HT1080 (cell line): Measurements from ENCODE around the gene PPP3CB. TPM values are rescaled to one million over a fixed set of nuclear protein-coding genes. Genes with fewer than 3 reads are reported as not detected.

Experiments used
- DNase-seq: peaks from one replicate; pipeline ENCODE4 v3.0.0-alpha.2; 2015; ENCODE audit warnings: low read depth
- total RNA-seq: library from RNA; depleted of rRNA; stranded (reverse); fragments of >200 nt; shearing (Covaris generic); gene quantifications from 2 replicates; pipeline ENCODE4 v1.2.3, GENCODE V29; 2014

The PPP3CB gene
- total RNA-seq, 1 experiment from 2014 or later: 19.1 TPM

DNA sequence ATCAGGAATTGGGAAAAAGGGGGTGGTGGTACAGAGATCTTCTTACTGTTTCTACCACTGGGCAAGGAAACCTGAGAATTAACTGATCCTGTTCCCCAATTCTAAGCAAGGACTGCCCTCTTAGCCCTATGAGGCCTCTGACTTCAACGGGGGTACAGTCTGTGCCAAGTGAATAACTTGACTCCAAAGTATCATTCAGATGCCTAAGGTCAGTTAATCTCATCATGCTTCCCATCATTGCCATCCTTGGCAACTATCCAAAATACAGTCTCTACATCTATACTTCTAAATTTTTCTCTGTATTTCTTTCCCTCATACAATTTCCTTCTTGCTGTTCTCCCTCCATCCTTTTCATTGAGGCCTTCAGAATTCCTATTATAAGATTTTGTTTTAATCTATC, 10.5 kb downstream of the PPP3CB start:
- DNase-seq: no peak

DNA sequence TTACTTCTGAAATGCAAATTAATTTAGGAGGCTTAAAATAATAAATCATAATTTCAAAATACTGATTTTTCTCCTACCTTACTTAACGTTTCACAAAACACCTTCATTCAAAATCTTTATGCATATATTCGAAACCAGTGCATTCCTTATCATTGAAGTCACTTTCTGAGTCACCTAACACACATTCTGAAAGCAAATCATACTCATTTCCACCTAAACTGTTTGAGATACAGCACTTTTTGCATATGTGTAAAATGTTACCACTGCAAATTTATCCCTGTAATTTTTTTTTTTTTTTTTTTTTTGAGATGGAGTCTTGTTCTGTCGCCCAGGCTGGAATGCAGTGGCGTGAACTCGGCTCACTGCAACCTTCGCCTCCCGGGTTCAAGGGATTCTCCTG, 15.7 kb downstream of the PPP3CB start:
- peak; percentile 80 for DNase-seq

DNA sequence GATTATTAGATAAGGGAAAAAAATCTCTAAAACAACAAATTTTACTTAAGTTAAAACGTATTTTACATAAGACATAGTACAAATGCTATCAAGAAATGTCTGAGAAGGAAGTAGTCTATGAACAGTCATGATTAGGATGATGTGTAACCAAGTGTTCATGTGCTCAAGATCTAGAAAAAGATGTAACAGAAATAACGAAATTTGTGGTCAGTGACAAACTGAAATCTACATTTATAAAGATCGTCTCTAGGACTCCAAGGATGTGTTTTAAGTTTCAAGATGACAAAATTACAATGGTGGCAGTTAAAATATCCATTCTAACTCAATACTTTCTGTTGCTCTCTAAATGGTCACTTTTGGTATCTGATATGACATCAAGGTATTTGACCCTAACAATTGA, 17.2 kb downstream of the PPP3CB start:
- no peak for DNase-seq

- no peak for DNase-seq
Measured at GRCh38 chr10:73471226-73471625, 24.6 kb downstream of the PPP3CB start.

DNA sequence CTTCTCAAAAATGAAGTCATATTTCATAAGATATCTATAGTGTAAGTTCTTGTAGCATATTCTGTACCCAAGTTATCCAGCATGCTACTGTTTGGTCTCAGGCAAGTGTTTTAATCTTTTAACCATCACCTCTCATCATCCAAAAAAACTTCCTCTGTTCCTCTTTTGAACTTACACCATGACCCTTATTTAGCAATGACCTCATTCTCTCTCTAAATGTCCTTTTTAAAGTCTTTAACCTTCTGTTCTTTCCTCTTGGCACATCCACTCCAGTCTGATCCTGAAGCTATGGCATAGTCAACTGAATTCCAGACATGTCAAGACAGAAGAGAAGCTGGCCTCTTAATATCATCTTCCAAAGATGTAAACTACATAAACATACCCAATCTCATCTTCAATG, 26.2 kb downstream of the PPP3CB start:
- no peak for DNase-seq

DNA sequence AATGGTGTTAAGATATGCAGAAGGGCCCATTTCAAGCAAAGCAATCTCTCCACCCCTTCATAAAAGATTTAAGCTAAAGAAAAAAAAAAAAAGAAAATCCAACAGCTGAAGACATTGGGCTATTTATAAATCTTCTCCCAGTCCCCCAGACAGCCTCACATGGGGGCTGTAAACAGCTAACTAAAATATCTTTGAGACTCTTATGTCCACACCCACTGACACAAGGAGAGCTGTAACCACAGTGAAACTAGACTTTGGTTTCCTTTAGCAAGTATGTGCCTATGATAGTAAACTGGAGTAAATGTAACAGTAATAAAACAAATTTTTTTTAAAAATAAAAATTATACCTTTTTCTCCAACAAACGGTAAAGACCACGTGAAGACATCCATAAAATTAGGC, 28.6 kb downstream of the PPP3CB start:
- DNase-seq: no peak

DNA sequence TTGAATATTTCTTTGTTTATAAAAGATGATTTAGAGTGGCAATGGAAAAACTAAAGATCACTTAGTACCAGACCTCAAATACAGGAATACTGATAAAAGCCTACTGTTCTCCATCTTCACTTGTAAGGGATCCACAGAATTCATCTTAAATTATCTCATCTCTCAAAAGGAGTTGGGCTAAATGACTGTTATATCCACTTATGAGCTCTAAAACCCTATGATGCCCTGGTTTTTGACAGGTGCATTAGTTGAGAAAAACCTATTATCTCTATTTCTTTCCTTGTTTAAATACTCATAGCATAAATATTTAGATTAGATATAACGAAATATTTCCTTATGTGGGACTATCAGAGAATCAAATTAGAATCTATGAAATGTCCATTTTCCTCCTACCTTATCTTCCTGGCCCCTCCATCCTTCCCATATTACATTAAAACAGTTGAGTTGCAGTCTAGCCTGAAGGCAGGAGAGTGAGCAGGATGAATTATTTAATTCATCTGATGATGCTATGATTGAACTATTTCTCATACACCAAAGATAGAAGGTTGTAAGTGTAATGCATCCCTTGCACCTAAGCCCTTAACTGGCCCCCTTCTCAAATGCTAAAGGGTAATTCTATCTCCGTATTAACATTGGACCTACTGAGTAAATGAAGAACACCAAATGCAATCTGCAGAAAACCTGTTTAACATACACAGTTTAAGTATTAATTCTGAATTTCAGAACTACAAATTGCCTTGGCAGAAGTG, 29.7 kb downstream of the PPP3CB start:
- no peak for DNase-seq

DNA sequence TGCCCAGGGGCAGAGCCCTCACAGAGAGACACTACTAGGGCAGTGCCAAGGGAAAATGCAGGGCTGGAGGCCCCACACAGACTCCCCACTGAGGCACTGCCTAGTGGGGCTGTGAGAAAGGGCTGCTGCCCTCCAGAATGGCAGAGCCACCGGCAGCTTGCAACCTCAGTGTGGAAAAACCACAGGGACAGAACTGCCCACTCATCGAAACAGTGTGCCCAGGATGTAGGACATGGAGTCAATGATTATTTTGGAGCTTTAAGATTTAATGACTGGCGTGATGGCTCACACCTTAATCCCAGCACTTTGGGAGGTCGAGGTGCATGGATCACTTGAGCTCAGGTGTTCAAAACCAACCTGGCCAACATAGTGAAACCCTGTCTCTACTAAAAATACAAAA, 34.9 kb downstream of the PPP3CB start:
- DNase-seq: no peak

GRCh38 chr10:73459683-73460314, 36.0 kb downstream of the PPP3CB start:
- DNase-seq: no peak

GRCh38 chr10:73456187-73456890, 39.5 kb downstream of the PPP3CB start:
- DNase-seq: no peak

GRCh38 chr10:73449113-73449512, 46.7 kb downstream of the PPP3CB start:
- DNase-seq: no peak

- DNase-seq: no peak
Measured at GRCh38 chr10:73448384-73448783, 47.4 kb downstream of the PPP3CB start.

DNA sequence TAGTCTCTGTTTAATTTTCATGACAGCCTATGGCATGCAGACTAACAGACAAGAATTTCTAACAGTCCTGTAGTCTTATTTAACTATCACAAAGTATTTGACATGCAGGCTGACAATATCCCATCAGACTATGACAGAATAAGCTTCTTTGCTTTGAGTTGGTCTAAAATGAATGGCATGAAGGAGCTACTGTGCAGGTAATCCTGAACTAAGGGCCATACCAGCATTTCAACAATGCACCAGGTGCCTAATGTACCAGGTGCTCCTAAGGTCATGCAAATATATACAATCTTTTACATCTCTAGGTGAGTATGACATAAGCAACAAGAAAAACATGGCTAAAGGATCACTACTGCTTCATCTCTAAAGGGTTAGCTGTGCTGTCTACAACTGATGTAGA, 48.9 kb downstream of the PPP3CB start:
- DNase-seq: no peak

GRCh38 chr10:73444457-73444856, 51.4 kb downstream of the PPP3CB start:
- DNase-seq: no peak

DNA sequence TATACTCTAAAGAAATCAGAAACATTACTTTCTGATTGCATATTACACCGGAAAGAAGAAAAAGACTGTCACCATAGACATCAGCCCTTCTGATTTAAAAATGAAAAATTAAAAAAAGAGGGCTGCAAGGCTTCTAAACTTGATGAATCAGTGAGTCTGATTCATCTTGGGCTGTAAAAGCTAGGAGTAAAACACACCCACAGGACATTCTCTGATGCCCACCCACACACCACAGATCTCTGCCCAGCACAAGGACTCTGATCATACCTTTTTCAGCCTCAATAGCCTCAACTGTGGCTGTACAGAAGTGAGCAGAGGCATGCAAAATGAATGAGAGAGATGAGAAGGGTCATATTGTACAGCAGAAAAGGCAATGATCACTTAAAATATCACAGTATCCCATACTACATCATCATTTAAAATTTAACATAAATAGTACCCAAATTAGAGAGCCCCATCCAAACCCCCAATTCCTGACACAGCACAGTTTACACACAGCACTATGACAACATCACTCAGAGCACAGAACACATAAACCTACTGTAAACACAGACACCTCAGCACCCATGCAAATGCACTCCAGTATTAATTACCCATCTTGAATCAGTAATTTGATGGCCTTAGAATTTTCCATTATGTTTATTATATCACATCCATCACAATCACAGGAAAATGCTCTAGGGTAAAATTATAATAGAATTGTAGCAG, 56.1 kb downstream of the PPP3CB start:
- DNase-seq: peak; percentile 80

DNA sequence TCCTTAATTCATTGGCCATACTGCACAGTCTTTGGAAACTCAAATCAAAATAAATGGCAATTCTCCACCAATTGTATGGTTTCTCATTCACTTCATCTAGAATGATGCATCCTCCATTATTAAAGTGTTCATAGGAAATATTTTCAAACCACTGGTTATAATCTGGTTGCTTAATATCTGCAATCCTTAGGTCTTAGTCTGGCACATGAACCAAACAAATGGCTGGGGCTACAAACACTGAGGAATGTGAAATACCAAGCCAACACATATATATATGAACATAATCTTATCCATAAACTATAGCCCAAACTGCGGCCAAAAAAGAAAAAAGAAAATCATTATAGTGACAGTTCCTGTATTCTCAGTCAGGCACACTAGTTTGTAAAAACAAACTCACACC, 56.8 kb downstream of the PPP3CB start:
- no peak for DNase-seq

- DNase-seq: no peak
Measured at GRCh38 chr10:73433538-73433867, 62.3 kb downstream of the PPP3CB start, which contains the start of gene MSS51. Gene MSS51, minus strand, starts transcription at chr10:73433561. Its CDS starts 5,277 bp downstream, at chr10:73428284.

GRCh38 chr10:73432646-73433537, 62.9 kb downstream of the PPP3CB start:
- DNase-seq: no peak

GRCh38 chr10:73426318-73426717, 69.5 kb downstream of the PPP3CB start:
- DNase-seq: no peak

DNA sequence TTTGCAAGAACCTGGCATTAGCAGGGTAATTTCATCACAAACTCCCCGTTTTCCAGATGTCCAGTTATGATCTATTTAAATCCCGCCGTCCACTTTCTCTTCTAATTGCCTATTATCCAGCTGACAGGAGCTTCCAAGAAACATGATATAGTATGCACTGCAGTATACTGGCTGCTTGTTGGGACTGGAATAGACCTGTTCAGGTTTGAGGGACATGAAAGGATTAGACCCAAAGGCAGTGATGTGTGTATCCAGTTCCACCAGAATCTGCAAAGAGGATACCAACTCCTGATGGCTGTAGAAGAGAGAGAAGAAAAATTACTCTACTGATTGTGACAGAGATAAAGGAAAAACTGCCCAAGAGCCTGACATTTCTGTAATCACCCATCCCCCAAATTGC, 71.3 kb downstream of the PPP3CB start:
- DNase-seq: no peak

GRCh38 chr10:73423309-73423708, 72.5 kb downstream of the PPP3CB start:
- DNase-seq: no peak
